Left colon (tissue), 2 donors: ENCODE measurements around the gene SMPD3. TPM values are rescaled to one million over a fixed set of nuclear protein-coding genes. Genes with fewer than 3 reads are reported as not detected.
A peak's percentile ranks its signal among the peaks of the same experiment; 100 is the strongest.

Experiments
- ATAC-seq: fragments of 200-7000 bp; cut with Tn5 transposase; one replicate; pipeline ENCODE4 v1.9.1; 2020; ENCODE audit warnings: mild to moderate bottlenecking, moderate library complexity
- DNase-seq, 2 donors: peaks; one replicate each; pipeline ENCODE4 v3.0.0-alpha.2; 2020
- intact Hi-C, 2 donors: fragments of 100-400 bp; cut with DNase I in 1 of 2; cut with micrococcal nuclease in 1 of 2; formaldehyde crosslinking; loops; one replicate each; pipeline versions ENCODE4 v1.11.2 to v1.14.0; 2022; cut with DNase I, micrococcal nuclease
- total RNA-seq, 2 donors: library from RNA; stranded (reverse); fragmentation: NEBNext Ultra II Directional; extraction: Animal tissue kit (Norgen Biotek cat#: 25700); gene quantifications; one replicate each; pipeline ENCODE4 v1.2.1, GENCODE V29; 2021
- donor health status: DM: no; HTN: no; CAD: no.
- donor health status: DM: yes; HTN: yes; CAD: no.

The SMPD3 gene
- total RNA-seq, 2 donors from 2014 or later, result 71.5 to 90.3 TPM

DNA sequence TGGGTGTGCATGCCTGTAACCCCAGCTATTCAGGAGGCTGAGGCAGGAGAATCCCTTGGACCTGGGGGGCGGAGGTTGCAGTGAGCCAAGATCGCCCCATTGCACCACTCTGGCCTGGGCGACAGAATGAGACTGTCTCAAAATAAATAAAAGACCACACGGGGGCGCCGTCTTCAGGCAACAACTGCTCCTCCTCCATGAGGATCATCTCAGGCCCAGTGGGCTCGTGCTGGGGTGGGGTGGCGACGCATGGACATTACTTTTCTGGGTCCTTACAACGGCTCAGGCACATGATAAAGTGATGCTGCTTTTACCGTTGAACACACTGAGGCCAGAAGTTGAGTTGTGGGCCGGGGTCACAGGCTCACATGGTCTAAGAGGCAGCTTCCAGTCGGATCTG, 81.3 kb downstream of the SMPD3 start:
- peak; percentile 54 for ATAC-seq
- peak in 1 of 2 donors; percentile 75 for DNase-seq
- intact Hi-C loops, result no loop called here

DNA sequence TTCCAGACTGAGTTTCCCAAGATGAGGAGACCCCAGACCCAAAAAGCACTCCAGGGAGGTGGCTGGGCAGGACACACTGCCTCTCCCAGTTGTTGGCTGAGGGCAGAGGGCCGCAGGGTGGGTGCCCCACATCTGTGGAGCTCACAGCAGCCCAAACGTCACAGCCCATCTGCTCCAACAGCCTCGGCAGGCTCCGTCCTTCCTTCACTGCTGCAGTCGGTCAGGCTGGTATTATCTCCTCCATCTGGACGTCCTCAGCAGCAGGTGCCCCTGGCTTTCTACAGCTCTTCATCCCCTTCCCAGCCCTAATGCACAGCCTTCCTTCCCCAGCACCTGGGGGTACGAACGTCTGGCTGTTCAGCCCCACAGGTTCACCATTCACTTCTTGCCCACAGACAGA, 82.2 kb downstream of the SMPD3 start:
- intact Hi-C loops, result no loop called here
- DNase-seq (no peak), ATAC-seq (no peak)

DNA sequence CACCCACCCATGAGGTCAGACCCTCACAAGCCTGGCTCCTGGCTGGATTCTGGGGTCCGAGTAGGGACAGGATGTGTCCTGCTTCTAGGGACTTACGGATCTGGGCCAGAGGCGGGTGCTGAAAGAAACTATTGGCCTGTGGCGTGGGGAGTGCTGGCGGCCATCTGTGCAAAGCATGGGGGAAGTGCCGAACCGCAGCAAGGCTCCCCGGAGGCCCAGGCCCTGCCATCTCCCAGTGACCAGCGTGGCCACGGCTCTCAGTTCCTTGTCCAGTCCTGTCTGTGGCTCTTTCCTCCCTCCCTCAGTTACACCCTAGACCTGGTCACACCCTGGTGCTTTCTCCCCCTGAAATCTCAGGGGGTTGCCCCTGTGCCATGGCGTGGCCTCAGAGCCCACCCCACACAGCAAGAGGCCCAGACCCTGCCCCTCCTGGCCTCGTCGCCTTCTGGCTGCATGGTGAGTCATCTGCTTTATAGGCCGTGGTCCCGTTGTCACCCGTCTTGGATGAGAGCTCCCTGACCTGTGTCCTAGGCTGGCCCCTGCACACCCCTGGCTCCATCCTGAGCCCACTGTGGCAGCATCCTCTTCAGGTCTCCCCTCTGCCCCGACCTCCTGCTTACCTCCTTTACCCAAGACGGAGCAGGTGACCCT, 83.0 kb downstream of the SMPD3 start:
- intact Hi-C loops, result no loop called here
- no peak for DNase-seq
- no peak for ATAC-seq

DNA sequence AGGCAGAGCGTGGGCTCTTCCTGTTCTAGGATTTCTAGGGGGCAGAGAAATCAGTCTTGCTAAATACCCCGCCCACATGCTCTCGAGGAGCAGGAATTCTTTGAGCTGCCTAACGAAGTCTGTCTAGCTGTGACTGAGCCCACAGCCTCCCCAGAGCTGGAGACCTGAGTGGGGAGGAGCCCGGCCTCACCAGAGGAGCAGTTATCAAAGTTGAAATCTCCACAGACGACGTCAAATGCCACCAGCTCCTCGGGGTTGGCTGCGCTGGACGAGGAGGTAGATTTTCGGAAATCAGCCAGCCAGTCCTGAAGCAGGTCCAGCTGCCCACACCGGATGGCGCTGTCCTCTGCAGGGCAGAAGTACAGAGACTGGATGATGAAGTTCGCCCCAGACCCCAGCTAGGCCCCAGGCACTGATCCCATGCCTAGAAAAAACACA, 83.7 kb downstream of the SMPD3 start:
- intact Hi-C loops, result no loop called here
- DNase-seq (no peak), ATAC-seq (no peak)

DNA sequence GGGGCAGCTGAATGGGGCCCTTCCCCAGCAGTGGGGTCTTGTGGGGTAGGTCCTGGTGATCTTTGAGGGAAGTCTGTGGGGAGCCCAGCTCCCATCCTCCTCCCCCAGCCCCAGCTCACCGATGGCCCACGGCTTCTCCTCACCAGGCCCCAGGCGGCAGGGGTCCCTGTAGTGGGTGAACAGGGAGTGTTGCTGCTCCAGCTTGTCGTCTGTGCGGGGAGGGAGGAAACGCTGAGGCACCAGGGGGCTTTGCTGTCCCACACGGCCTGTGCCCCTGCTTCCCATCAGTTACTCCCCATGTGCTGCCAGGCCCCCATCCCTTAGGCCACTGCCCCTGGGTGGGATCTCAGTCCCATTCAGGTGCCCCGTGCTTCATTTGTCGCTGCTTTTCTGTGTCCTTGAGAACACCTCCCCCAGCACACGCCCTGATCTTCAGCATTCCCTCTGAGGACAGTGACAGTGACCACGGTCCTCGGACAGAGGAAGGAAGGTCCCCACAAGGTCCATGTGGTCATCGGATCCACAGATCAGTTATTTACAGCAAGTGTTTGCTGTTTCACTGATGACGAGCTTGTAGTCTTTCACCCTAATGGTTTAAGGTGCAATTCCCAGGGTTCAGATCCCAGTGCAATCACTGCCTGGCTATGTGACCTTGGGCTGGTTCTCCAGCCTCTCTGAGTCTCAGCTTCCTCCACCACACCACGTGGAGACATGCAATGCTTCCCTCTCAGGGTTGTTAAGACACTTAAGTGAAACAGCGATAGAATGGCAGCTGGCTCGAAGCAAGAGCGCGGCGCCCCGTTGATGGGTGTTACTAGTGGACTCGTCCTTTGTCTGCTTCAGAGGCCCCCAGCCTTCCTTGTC, 84.4 kb downstream of the SMPD3 start:
- no peak for ATAC-seq
- intact Hi-C loops, result no loop called here
- no peak for DNase-seq

DNA sequence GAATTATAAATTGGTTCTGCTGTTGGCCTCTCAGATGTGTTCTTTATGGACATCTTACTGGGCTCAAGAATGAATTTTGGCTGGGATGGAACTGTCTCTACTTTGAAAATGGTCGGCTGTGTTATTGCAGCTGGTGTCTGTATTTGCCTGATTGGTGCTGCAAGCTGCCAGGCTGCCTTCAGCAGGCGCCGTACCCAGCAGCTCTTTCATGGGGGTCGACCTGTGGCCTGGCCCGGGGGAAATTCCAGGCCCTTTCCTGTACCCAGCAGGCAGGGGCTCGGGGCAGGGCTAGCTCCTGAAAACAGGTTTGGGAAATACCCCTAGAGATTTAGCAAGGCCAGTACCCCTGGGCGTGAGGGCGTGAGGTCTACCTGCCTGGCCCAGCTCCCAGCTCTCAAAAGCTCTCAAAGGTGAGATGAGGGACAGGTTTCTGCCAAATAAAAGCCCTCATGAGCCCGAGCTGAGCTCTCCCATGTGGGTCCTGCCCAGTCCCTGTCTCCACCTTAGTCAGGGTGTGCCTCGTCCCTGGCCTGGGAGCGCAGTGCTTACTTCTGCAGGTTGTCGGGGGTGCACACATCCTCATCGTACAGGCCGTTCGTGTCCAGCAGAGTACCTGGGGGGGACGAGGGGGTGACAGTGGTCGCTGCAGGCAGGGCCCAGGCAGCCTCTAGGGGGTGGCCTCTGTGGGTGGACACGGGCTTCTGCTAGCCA, 85.2 kb downstream of the SMPD3 start:
- ATAC-seq (no peak), DNase-seq (no peak)
- intact Hi-C loops, result no loop called here

DNA sequence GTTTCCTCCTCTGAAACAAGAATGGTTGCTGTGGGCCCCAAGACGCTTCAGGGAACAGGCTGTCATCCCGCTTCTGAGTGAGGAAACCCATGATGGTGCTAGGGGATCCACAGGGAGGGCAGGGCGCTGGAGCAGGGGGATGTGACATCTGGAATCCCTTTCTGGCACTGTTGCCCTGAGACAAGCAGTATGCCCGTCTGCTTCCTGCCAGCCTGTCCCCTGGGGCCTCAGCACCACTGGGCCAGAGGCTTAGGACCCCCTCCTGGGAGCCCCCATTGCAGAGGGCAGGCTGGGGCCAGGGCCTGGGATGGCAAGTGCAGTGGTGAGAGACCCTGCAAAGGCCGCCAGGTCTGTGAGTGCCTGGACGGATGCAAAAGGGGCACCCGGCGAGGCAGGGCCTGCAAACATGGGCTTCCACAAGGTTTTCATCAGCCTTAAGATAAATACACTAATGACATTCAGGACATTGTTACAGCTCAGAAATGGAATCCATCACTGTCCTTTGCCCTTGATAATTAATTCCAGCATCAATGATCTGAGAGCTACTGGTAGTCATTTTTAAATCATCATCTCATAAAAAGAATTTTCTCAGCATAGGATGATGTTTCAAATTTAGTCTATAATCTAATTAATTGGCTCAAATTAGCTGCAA, 85.9 kb downstream of the SMPD3 start:
- ATAC-seq, result no peak
- DNase-seq, result no peak
- intact Hi-C loops, result no loop called here

DNA sequence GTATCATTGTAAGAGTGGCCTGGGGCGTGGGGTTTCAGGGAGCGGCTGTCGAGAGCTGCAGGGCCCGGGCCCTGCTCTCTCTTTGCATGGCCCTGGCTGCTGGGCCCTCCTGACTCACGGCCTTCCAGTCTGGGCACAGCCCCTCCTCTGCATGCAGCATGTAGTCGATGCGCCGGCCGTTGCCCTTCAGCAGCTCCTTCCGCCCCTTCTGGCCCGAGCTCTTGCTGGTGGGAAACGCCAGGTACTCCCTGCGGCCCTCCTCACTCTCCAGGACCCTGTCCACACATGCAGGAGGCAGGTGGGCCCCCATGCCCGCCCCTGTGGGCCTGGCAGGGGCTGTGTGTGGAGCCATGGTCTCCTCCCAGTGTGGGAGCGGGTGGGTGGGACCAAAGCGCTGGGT, 86.8 kb downstream of the SMPD3 start:
- ATAC-seq (no peak), DNase-seq (no peak)
- intact Hi-C loops, result no loop called here

DNA sequence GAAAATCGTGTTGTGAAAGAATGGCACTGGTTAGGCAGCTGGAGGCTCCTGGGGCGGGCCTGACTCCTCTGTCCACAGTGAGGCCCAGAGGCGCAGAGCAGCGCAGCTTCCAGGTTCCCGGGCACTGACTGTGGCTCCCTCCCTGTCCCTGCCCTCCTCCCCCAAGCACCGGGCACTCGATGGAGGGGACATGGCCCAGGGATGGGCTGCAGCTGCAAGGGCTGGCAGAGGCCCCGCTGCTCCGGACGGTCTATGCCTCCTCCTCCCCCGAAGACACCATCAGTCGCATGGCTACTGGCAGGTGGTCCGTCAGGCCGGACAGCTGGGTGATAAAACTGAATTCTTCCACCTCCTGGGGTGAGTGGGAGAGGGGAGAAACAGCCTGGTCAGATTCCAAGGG, 87.4 kb downstream of the SMPD3 start:
- intact Hi-C loops, result no loop called here
- DNase-seq (no peak), ATAC-seq (no peak)

DNA sequence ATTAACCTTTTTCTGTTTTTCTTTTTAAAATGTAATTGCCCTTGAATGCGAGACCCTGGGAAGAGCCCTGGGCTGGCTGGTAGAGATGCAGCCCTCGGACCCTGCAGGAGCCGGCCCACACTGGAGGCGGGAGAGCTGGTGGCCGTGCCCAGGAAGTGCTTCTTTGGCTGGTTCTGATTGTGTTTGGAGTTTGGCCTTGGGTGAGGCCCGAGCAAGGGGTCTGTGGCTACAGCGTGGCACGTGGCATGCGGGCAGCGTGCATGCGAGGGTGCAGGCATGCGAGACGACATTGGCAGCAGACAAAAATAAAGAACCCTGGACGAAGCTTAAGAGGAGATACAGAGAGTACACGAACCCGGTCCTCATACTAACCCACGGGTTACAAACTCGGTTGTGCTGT, 87.8 kb downstream of the SMPD3 start:
- intact Hi-C loops, result no loop called here
- DNase-seq, result no peak
- ATAC-seq, result peak; percentile 7

DNA sequence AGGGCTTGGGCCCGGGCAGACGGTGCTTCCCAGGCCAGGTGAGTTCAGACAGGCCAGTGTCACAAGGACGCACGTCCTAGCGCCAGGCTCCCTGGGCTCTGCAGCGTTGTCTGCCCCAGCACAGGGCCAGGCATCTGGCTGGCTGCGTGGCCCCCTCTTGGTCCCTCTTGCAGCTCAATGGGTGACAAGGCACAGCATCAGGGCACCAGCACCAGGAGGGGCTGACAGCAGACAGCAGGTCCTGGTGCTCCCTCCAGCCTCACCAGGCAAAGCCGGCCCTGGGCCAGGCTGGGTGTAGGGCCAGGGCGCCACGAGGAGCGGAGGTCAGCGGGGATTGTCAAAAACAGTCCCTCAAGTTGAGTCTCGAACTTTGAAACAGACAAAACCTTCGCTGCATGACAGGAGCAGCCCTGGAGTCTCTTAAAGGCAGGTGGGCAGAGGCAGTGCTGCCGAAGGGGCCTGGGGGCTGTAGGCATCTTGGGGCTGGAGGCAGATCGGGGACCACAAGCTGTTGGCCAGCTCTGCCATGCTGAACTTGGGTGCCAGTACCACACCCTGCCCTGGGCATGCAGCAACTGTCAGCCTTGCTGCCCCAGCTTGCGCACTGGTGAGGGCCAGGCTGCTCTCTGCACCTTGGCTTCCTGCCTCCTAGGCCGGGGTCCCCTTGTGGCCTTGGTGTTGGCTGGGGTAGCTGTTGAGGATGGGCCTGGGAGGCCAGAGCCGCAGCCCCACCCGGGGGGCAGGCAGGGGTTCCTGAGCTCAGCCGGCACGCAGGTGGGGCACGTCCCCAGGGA, 88.7 kb downstream of the SMPD3 start:
- no peak for DNase-seq
- intact Hi-C loops, result no loop called here
- ATAC-seq, result peak; percentile 20

DNA sequence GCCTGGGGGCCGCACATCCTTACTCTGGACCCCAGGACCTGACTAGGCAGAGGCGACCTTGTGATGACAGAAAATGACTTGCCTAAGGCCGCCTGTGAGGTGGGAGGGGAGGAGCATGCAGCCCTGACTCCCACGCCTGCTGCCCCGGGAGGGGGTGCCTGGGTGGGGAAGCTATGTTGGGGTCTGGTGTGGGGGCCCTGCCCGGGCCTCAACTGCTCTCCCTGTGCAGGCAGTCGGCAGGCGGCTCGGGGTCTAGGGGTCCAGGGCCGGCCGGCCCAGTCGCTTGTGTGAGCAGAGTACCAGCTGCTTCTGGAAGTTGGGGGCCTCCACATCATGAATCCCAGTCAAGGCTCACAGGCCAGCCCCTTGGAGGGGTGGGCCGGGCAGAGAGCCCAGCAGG, 89.4 kb downstream of the SMPD3 start:
- intact Hi-C loops, result no loop called here
- ATAC-seq, result peak; percentile 1
- no peak for DNase-seq

DNA sequence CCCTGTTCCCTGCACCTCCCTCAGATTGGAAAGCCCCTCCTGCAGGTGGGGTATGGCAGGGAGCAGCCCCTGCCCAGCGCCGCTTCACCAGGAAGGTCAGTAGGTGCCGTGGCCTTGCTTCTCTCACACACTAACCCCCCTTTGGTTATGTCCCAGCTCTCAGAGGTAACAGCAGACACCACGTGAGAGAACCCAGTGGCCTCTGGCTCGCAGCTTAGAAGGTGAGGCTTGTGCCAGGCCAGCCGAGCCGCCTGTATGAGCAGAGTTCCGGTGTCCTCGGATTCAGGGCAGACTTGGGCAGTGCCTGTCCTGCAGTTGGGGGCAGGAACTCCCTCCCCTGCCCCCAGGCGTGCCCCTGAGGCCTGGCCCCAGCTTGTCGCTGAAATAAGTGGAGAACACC, 90.4 kb downstream of the SMPD3 start:
- DNase-seq (no peak), ATAC-seq (peak; percentile 1)
- intact Hi-C loops, result no loop called here

DNA sequence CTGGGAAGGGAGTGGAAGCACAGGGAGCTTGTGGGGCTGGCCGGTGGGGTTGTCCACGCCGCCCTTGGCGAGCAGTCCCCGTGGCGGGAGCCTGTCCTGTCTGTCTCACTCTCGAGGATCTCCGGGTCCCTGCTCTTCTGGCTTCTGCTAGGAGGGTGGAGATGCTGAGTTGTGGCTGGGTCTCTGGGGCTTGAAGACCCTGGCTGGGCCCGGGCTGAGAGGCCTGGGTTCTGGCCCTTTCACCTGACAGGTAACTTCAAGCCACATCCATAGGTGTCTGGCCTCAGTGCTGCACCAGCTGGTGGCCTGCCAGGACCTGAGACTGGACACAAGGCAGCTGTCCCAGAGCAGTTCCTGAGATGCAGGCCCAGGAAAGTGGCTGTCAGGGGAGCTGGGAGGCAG, 90.8 kb downstream of the SMPD3 start:
- intact Hi-C loops, result no loop called here

DNA sequence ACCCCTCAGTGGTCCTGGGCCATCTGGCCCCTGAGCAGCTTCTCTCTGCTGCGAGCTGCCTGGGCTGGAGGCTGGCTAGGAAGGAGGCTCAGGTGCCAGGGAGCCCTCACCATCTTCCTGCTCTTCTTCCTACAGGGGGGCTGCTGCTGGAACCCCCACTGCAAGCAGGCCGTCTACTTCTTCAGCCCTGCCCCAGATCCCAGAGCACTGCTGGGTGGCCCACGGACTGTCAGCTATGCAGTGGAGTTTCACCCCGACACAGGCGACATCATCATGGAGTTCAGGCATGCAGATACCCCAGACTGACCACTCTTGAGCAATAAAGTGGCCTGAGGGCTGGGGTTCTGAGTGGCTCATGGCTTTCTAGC, 91.4 kb downstream of the SMPD3 start:
- DNase-seq, result no peak
- ATAC-seq, result no peak
- intact Hi-C loops, result no loop called here

More for the DNA sequence above, 90.8 kb downstream of the SMPD3 start:
- DNase-seq (no peak), ATAC-seq (peak; percentile 0)

DNA sequence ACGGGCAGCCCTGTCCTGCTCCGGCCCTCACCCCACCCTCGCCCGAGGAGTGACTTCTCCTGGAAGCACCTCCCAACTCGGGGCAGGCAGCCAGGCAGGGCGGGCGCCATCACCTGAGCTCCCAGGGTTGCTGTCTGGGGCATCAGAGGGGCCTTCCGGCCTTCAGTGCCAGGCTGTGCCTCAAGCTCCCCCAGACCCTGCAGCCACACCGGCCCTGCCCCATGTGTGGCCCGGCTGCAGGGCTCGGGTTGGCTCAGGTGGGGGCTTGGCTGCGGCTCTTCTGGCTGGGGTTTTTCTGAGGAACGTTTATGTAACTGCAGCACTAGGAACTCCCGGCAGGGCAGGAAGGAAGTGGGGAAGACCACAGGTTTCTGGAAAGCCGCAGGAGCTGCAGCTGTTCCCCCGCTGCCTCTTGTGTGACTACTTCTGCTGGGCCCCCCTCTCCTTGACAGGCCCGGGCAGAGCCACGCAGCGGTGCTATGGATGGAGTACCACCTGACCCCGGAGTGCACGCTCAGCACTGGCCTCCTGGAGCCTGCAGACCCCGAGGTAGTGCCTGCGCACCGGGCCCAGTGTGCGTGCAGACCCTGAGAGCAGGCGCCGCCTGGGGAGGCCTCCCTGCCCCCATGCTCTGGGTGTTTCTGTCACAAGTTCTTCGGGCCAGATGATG, 91.9 kb downstream of the SMPD3 start:
- intact Hi-C loops, result no loop called here
- ATAC-seq, result no peak
- peak; percentile 48 to 71 for DNase-seq

DNA sequence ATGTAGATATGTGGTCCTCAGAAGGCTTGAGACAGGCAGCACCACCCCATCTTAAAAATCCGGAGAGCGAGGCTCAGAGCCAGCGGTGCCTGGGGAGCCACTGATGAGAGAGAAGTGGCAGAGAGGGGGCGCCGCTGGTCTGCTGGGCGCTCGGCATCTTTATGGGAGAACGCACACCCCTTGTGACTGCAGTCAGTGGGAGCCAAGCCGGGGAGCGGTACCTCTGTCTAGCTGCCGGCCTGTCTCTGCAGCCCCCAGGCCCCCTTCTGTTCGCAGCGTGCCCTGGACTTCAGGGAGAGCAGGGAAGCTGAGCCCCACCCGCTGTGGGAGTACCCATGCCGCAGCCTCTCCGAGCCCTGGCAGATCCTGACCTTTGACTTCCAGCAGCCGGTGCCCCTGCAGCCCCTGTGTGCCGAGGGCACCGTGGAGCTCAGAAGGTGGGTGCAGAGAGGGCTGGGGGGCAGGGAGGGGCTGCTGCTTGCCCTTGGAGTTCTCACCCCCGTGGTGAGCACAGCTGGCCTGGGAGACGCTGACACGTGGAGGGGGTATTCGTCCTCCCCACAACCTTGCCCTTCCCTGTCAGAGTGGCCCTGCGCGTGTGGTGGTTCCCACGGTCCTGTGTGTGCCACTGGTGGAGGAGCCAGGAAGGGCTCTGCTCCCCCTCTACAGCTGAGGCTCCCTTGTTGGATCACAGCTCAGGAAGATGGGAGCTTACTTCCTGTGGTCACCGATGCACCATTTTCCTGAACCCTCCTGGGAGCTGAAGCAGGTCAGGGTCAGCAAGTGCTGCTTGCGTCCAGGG, 92.7 kb downstream of the SMPD3 start:
- DNase-seq (no peak), ATAC-seq (no peak)
- intact Hi-C loops, result no loop called here
